ENCODE data around the gene RASA2. TPM values are rescaled to one million over a fixed set of nuclear protein-coding genes. Genes with fewer than 3 reads are reported as not detected.

Gene RASA2
- total and polyA plus RNA-seq, 9 of the 15 experiments (the other 6 are each of a cell fraction or from before 2014, with no cell fraction given): 2.0 to 12.8 (median 9.5) TPM

- Histone ChIP-seq H3K4me2 (ENCODE audit: insufficient read depth, low read length) (no peak overlapping the region), H3K9me1 (ENCODE audit: control insufficient read depth, insufficient read depth, low read length) (no peaks in the 10 kb centered on the region), H3K27me3 (ENCODE audit: control insufficient read depth in 2 of 2, insufficient read depth in 2 of 2, low read length in 2 of 2) (no peaks in the 10 kb centered on the region), H3K79me2 (ENCODE audit: control insufficient read depth, insufficient read depth, low read length) (no peaks in the 10 kb centered on the region), H2AFZ (ENCODE audit: low read depth, low read length) (peak overlapping the region; percentile 18; the same call in 1 of the 2 replicates), H3K4me3 (no peak overlapping the region), H3K9ac (ENCODE audit: insufficient read depth in 1 of 2, low read depth in 2 of 2, low read length in 2 of 2) (no peak overlapping the region), H4K20me1 (replicated peaks; ENCODE audit: control insufficient read depth, insufficient read depth, low read length) (no peaks in the 10 kb centered on the region), H3K9me3 (replicated peaks; ENCODE audit: control insufficient read depth, insufficient read depth, low read depth, low read length) (no peaks in the 10 kb centered on the region), H3K4me1 (replicated peaks in 1 of 2; ENCODE audit: control insufficient read depth in 2 of 2, insufficient read depth in 2 of 2, low read length in 2 of 2) (peaks cover 3 to 9% of the 10 kb centered on the region in 2 experiments; a peak in 2 of 5 replicates), H3K36me3 (ENCODE audit: control insufficient read depth, insufficient read depth, low read length) (no peaks in the 10 kb centered on the region), H3K27ac (ENCODE audit: extremely low read depth, low read depth, low read length) (no peak overlapping the region)
- ChIA-PET POLR2A (interaction anchor here (1.3 kb wide), 1 partner anchor 12 kb away, joined by 5 read pairs; no protein-coding TSS in a partner anchor), CTCF (ENCODE audit: low intra/inter-chr PET ratio) (no interaction called here)
- no peak for TF ChIP-seq POLR2B (IDR thresholded peaks at IDR 0.05; ENCODE audit: low read depth, partially characterized antibody)
- no peak for TF ChIP-seq LARP7 (IDR thresholded peaks at IDR 0.05)
- no peak for TF ChIP-seq DMBX1 (CRISPR knock-in tag; IDR thresholded peaks at IDR 0.05; ENCODE audit: borderline replicate concordance)
- TF ChIP-seq, protein P1, sequence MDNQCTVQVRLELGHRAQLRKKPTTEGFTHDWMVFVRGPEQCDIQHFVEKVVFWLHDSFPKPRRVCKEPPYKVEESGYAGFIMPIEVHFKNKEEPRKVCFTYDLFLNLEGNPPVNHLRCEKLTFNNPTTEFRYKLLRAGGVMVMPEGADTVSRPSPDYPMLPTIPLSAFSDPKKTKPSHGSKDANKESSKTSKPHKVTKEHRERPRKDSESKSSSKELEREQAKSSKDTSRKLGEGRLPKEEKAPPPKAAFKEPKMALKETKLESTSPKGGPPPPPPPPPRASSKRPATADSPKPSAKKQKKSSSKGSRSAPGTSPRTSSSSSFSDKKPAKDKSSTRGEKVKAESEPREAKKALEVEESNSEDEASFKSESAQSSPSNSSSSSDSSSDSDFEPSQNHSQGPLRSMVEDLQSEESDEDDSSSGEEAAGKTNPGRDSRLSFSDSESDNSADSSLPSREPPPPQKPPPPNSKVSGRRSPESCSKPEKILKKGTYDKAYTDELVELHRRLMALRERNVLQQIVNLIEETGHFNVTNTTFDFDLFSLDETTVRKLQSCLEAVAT (IDR thresholded peaks at IDR 0.05): no peak
- TF ChIP-seq TCFL5 (CRISPR knock-in tag; conservative IDR thresholded peaks at IDR 0.05): no peak
- intact Hi-C loops (cut with micrococcal nuclease): no loop called here
- in situ Hi-C loops (cut with MboI): loop anchor here (10.0 kb wide), 1 partner anchor 169 kb away; no protein-coding TSS in a partner anchor
- ATAC-seq (no peak), DNase-seq (ENCODE audit: extremely low read depth in 1 of 4, low spot score in 3 of 4) (no peak), FAIRE-seq (no peak)
- no TSS peak for BruUV-seq (replicated peaks)
- WGBS (ENCODE audit: insufficient coverage, low coverage, missing lambda C conversion rate): 32% methylated on average over 2 of the region's 2 CpGs
Measured at GRCh38 chr3:141476033-141476432, 10.8 kb upstream of the RASA2 start.

All from K562 (cell line).